ENCODE measurements around the gene REV1.
"Not testable (repeated sequence)": the region's sequence is repeated elsewhere in the genome, so short reads cannot be mapped to it uniquely, and the experiment has no call there.

Gene REV1

GRCh38 chr2:99386011-99386410 lies 103.8 kb downstream of the REV1 start:
- H3K4me3 ChIP-seq (ENCODE audit: low read length): no peak overlapping the region
- TF ChIP-seq CTCF (IDR thresholded peaks at IDR 0.05; ENCODE audit: insufficient read depth, low read depth, low read length, missing control alignments): no peak
- no peak for DNase-seq (ENCODE audit: low read depth)

GRCh38 chr2:99382143-99382542 lies 107.7 kb downstream of the REV1 start:
- H3K4me3 ChIP-seq (ENCODE audit: low read length): no peak overlapping the region
- no peak for TF ChIP-seq CTCF (IDR thresholded peaks at IDR 0.05; ENCODE audit: insufficient read depth, low read depth, low read length, missing control alignments)
- no peak for DNase-seq (ENCODE audit: low read depth)

- DNase-seq (ENCODE audit: low read depth): no peak
- no peak overlapping the region for H3K4me3 ChIP-seq (ENCODE audit: low read length)
- TF ChIP-seq CTCF (IDR thresholded peaks at IDR 0.05; ENCODE audit: insufficient read depth, low read depth, low read length, missing control alignments): no peak
Measured at GRCh38 chr2:99380376-99381010, 109.3 kb downstream of the REV1 start.

GRCh38 chr2:99377879-99378278 lies 111.9 kb downstream of the REV1 start:
- DNase-seq (ENCODE audit: low read depth): no peak
- H3K4me3 ChIP-seq (ENCODE audit: low read length): no peak overlapping the region
- no peak for TF ChIP-seq CTCF (IDR thresholded peaks at IDR 0.05; ENCODE audit: insufficient read depth, low read depth, low read length, missing control alignments)

GRCh38 chr2:99376254-99376864 lies 113.5 kb downstream of the REV1 start:
- no peak for DNase-seq (ENCODE audit: low read depth)
- no peak overlapping the region for H3K4me3 ChIP-seq (ENCODE audit: low read length)
- no peak for TF ChIP-seq CTCF (IDR thresholded peaks at IDR 0.05; ENCODE audit: insufficient read depth, low read depth, low read length, missing control alignments)

GRCh38 chr2:99374747-99375146 lies 115.1 kb downstream of the REV1 start:
- H3K4me3 ChIP-seq (ENCODE audit: low read length): no peak overlapping the region
- TF ChIP-seq CTCF (IDR thresholded peaks at IDR 0.05; ENCODE audit: insufficient read depth, low read depth, low read length, missing control alignments): no peak
- DNase-seq (ENCODE audit: low read depth): no peak

- no peak for DNase-seq (ENCODE audit: low read depth)
- no peak overlapping the region for H3K4me3 ChIP-seq (ENCODE audit: low read length)
- no peak for TF ChIP-seq CTCF (IDR thresholded peaks at IDR 0.05; ENCODE audit: insufficient read depth, low read depth, low read length, missing control alignments)
Measured at GRCh38 chr2:99373144-99373543, 116.7 kb downstream of the REV1 start.

GRCh38 chr2:99368854-99369253 lies 121.0 kb downstream of the REV1 start:
- not testable (repeated sequence) for H3K4me3 ChIP-seq (ENCODE audit: low read length); DNase-seq (ENCODE audit: low read depth)
